IMR-90 (cell line): ENCODE data around the gene ANAPC7. TPM values are rescaled to one million over a fixed set of nuclear protein-coding genes. Genes with fewer than 3 reads are reported as not detected.

Experiments
- ATAC-seq: fragments of 200-7000 bp; cut with Tn5 transposase; 2 replicates; pipeline ENCODE4 v1.9.1; 2020; ENCODE audit warnings: low read depth, mild to moderate bottlenecking, moderate library complexity
- BruUV-seq: library from RNA; stranded (reverse); fragments of 400-500 nt; replicated peaks from 2 replicates; lab custom pipeline; 2021; lab: Mats Ljungman, UMichigan
- CTCF ChIA-PET: fragments of 300-600 bp; formaldehyde crosslinking; extraction: SDS; loops from one replicate; lab custom pipeline; 2021; ENCODE audit warnings: antibody characterized with exemption; lab: Yijun Ruan, JAX
- POLR2A ChIA-PET: fragments of 300-600 bp; sonication (Branson Sonifier 250); formaldehyde crosslinking; loops from one replicate; lab custom pipeline; 2022; ENCODE audit warnings: antibody characterized with exemption; ENCODE audit not compliant: unreplicated experiment; lab: Charles Lee
- DNase-seq: peaks from one replicate; pipeline ENCODE4 v3.0.0; 2013
- H2AFZ ChIP-seq: replicated peaks from 2 replicates; pipeline ENCODE3; 2013; ENCODE audit warnings: low read length, mild to moderate bottlenecking; ENCODE audit not compliant: poor library complexity
- H2AK5ac ChIP-seq: 2 replicates; pipeline ENCODE4 v1.6.1; 2013; ENCODE audit warnings: low read depth, low read length, inconsistent platforms
- H2AK9ac ChIP-seq: replicated peaks from 2 replicates; pipeline ENCODE3; 2013; ENCODE audit warnings: mild to moderate bottlenecking, low read depth, low read length, moderate library complexity; ENCODE audit not compliant: poor library complexity
- H2BK120ac ChIP-seq: 2 replicates; pipeline ENCODE4 v1.6.1; 2013; ENCODE audit warnings: low read depth, low read length, inconsistent platforms
- H2BK15ac ChIP-seq: 3 replicates; pipeline ENCODE4 v1.6.1; 2013; ENCODE audit warnings: low read depth, low read length, inconsistent platforms
- H2BK20ac ChIP-seq: 2 replicates; pipeline ENCODE4 v1.6.1; 2013; ENCODE audit warnings: low read depth, mild to moderate bottlenecking, inconsistent platforms, low read length, moderate library complexity
- H2BK5ac ChIP-seq: 2 replicates; pipeline ENCODE4 v1.6.1; 2013; ENCODE audit warnings: mild to moderate bottlenecking, low read depth, low read length, inconsistent platforms; ENCODE audit not compliant: poor library complexity, severe bottlenecking
- H3K14ac ChIP-seq: replicated peaks from 2 replicates; pipeline ENCODE4 v1.6.1; 2013; ENCODE audit warnings: low read depth, low read length, inconsistent platforms
- H3K18ac ChIP-seq: 2 replicates; pipeline ENCODE4 v1.6.1; 2013; ENCODE audit warnings: low read depth, low read length, control low read depth
- H3K23ac ChIP-seq: 2 replicates; pipeline ENCODE4 v1.6.1; 2013; ENCODE audit warnings: low read depth, low read length, inconsistent platforms
- H3K27ac ChIP-seq: 2 replicates; pipeline ENCODE4 v1.5.1; 2013; ENCODE audit warnings: mild to moderate bottlenecking, control low read depth, low read length; ENCODE audit not compliant: insufficient read depth
- H3K27me3 ChIP-seq: 2 replicates; pipeline ENCODE4 v1.6.1; 2013; ENCODE audit warnings: low read length; ENCODE audit not compliant: control insufficient read depth, insufficient read depth
- H3K36me3 ChIP-seq: 2 replicates; pipeline ENCODE4 v1.6.1; 2013; ENCODE audit warnings: low read length, mixed read lengths; ENCODE audit not compliant: control insufficient read depth, insufficient read depth
- H3K4ac ChIP-seq: 2 replicates; pipeline ENCODE4 v1.6.1; 2013; ENCODE audit warnings: low read depth, low read length, inconsistent platforms
- H3K4me1 ChIP-seq: 2 replicates; pipeline ENCODE4 v1.6.1; 2013; ENCODE audit warnings: low read length, mixed read lengths; ENCODE audit not compliant: control insufficient read depth, insufficient read depth
- H3K4me2 ChIP-seq: 2 replicates; pipeline ENCODE4 v1.6.1; 2013; ENCODE audit warnings: low read depth, mild to moderate bottlenecking, control low read depth, low read length, moderate library complexity
- H3K4me3 ChIP-seq: 2 replicates; pipeline ENCODE4 v1.5.1; 2013; ENCODE audit warnings: low read depth, mild to moderate bottlenecking, control low read depth, low read length, moderate library complexity; ENCODE audit not compliant: insufficient read depth
- H3K56ac ChIP-seq: 2 replicates; pipeline ENCODE4 v1.6.1; 2013; ENCODE audit warnings: low read length, inconsistent platforms; ENCODE audit not compliant: insufficient read depth; ENCODE audit errors: extremely low read depth
- H3K79me1 ChIP-seq, 2 experiments: 2 replicates each; pipeline ENCODE4 v1.6.1; 2013; ENCODE audit warnings: low read length in 2 of 2, inconsistent platforms in 1 of 2, low read depth in 1 of 2
- H3K9ac ChIP-seq: 2 replicates; pipeline ENCODE4 v1.6.1; 2013; ENCODE audit warnings: low read depth, low read length, control low read depth
- H3K9me1 ChIP-seq: 2 replicates; pipeline ENCODE4 v1.6.1; 2013; ENCODE audit warnings: low read length, inconsistent platforms; ENCODE audit not compliant: insufficient read depth
- H3K9me3 ChIP-seq: 2 replicates; pipeline ENCODE4 v1.6.1; 2013; ENCODE audit warnings: low read length; ENCODE audit not compliant: control insufficient read depth, insufficient read depth
- H4K20me1 ChIP-seq: 2 replicates; pipeline ENCODE4 v1.6.1; 2013; ENCODE audit warnings: low read length, inconsistent platforms; ENCODE audit not compliant: insufficient read depth
- H4K5ac ChIP-seq: 2 replicates; pipeline ENCODE4 v1.6.1; 2013; ENCODE audit warnings: mild to moderate bottlenecking, low read depth, low read length, control low read depth
- H4K8ac ChIP-seq, 2 experiments: 2 replicates each; pipeline ENCODE4 v1.6.1; 2013; ENCODE audit warnings: low read depth in 2 of 2, low read length in 2 of 2, control low read depth in 1 of 2, inconsistent platforms in 1 of 2
- H4K91ac ChIP-seq: 2 replicates; pipeline ENCODE4 v1.6.1; 2013; ENCODE audit warnings: low read depth, low read length, inconsistent platforms; ENCODE audit not compliant: insufficient read depth
- BHLHE40 ChIP-seq: fragments of 150-350 bp; IDR thresholded peaks from 2 replicates; pipeline ENCODE4 v1.6.1; 2016; ENCODE audit warnings: mild to moderate bottlenecking, low read depth, low read length
- MAFK ChIP-seq: IDR thresholded peaks from 2 replicates; pipeline ENCODE4 v1.6.1; 2012; ENCODE audit warnings: low read depth, low read length, improper control_type of control experiment
- MXI1 ChIP-seq: IDR thresholded peaks from 2 replicates; pipeline ENCODE4 v1.6.1; 2012; ENCODE audit warnings: low read depth, mild to moderate bottlenecking, low read length, moderate library complexity, borderline replicate concordance
- POLR2A ChIP-seq: IDR thresholded peaks from 2 replicates; pipeline ENCODE4 v1.6.1; 2012; ENCODE audit warnings: mild to moderate bottlenecking, low read depth, low read length
- RFX5 ChIP-seq: IDR thresholded peaks from 2 replicates; pipeline ENCODE4 v1.8.0; 2012; ENCODE audit warnings: low read depth, mild to moderate bottlenecking, low read length, moderate library complexity
- WGBS, 2 experiments: methylation state at CpG; one replicate each; pipeline versions ENCODE4 v1.1.5 to v1.1.7; 2013; ENCODE audit warnings: missing lambda C conversion rate in 2 of 2; ENCODE audit not compliant: insufficient read length in 1 of 2; ENCODE audit errors: extremely low coverage in 2 of 2; 5-methylcytosine and 5-hydroxymethylcytosine counted together
- dilution Hi-C: fragments of 300-500 bp; cut with HindIII; formaldehyde crosslinking; loops from one replicate; pipeline ENCODE4 v1.14.3; 2018; ENCODE audit warnings: low sequenced_read_pairs; ENCODE audit not compliant: unreplicated experiment
- in situ Hi-C: fragments of 300-500 bp; cut with MboI; formaldehyde crosslinking; loops from 3 replicates; pipeline ENCODE4 v1.14.3; 2019; ENCODE audit warnings: low sequenced_read_pairs, inconsistent platforms, mixed read lengths
- intact Hi-C: fragments of 100-400 bp; cut with micrococcal nuclease; formaldehyde crosslinking; loops from 2 replicates; pipeline ENCODE4 v1.10.0; 2022
- polyA plus RNA-seq, 3 experiments: library from polyadenylated mRNA; depleted of rRNA; stranded (reverse); fragments of >200 nt; gene quantifications; 2 replicates each; pipeline ENCODE4 v1.2.3, GENCODE V29; 2012; ENCODE audit warnings: low replicate concordance in 1 of 3
- total RNA-seq: library from RNA; depleted of rRNA; stranded (reverse); fragments of >200 nt; gene quantifications from 2 replicates; pipeline ENCODE4 v1.2.3, GENCODE V29; 2012

Gene ANAPC7
- total and polyA plus RNA-seq, 2 of the 4 experiments (the other 2 are of a cell fraction) = 46.4 to 57.9 TPM

DNA sequence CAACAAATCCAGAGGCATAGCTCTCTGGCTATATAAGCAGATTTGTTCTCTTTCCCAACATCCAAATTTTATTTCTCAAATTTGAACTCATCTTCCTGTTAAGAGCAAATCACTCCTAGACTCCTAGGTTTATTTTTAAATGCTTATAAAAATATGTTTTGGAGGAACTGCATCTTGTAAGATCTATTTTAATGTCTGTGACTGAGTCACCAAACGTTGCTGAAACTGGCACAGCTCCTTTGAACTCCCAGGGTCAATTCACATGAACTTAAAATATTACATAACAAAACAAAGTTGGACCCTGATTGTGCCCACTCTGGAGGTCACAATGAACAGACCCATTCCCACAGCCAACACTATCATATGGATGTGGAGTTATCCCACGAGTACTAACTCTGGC lies 23.9 kb downstream of the ANAPC7 start:
- dilution Hi-C loops = no loop called here
- no peak overlapping the region for H2BK5ac ChIP-seq
- H3K56ac ChIP-seq = no peak overlapping the region
- TF ChIP-seq MAFK (no peak), POLR2A (no peak), RFX5 (no peak), BHLHE40 (no peak), MXI1 (no peak)
- H2BK15ac ChIP-seq = no peak overlapping the region
- H4K5ac ChIP-seq = no peak overlapping the region
- no peak overlapping the region for H3K18ac ChIP-seq
- ATAC-seq (no peak), DNase-seq (no peak)
- H3K9me3 ChIP-seq = no peaks in the 10 kb centered on the region
- POLR2A ChIA-PET = no interaction called here
- no peaks in the 10 kb centered on the region for H3K27me3 ChIP-seq
- H4K91ac ChIP-seq = no peak overlapping the region
- H3K4me2 ChIP-seq = no peak overlapping the region
- no CpG with 5 or more reads among the region's 2 CpGs for WGBS, 2 experiments
- H4K20me1 ChIP-seq = no peaks in the 10 kb centered on the region; the same call in 1 of the 2 replicates
- H2AK9ac ChIP-seq = no peak overlapping the region
- no peak overlapping the region for H2BK20ac ChIP-seq
- no peak overlapping the region for H3K4me3 ChIP-seq
- no peak overlapping the region for H3K9ac ChIP-seq
- H3K4ac ChIP-seq = no peak overlapping the region
- no peak overlapping the region for H3K27ac ChIP-seq
- H3K14ac ChIP-seq = no peak overlapping the region
- H3K23ac ChIP-seq = no peak overlapping the region
- H3K9me1 ChIP-seq = no peaks in the 10 kb centered on the region; the same call in 1 of the 2 replicates
- H3K4me1 ChIP-seq = no peaks in the 10 kb centered on the region
- intact Hi-C loops = no loop called here
- in situ Hi-C loops = no loop called here
- H2AK5ac ChIP-seq = no peak overlapping the region
- no peak overlapping the region for H4K8ac ChIP-seq
- H3K79me1 ChIP-seq = peaks cover 18 to 34% of the 10 kb centered on the region in 2 experiments
- peaks cover 52% of the 10 kb centered on the region for H3K36me3 ChIP-seq
- CTCF ChIA-PET = interaction anchor here (1.2 kb wide), 2 partner anchors 16 to 52 kb away, joined by 4 to 5 read pairs; no protein-coding TSS in a partner anchor
- H2BK120ac ChIP-seq = no peak overlapping the region
- H2AFZ ChIP-seq = no peak overlapping the region
- BruUV-seq = no TSS peak
